ENCODE data around the gene NTHL1.

NTHL1 gene

GRCh38 chr16:2040787-2041522, 6.7 kb downstream of the NTHL1 start:
- Histone ChIP-seq H3K36me3 (ENCODE audit: control insufficient read depth in 1 of 2, insufficient read depth in 2 of 2, low read length in 2 of 2) (peaks cover 17 to 20% of the 10 kb centered on the region in 2 experiments), H3K27me3 (ENCODE audit: insufficient read depth, low read length) (no peaks in the 10 kb centered on the region), H3K9me3 (ENCODE audit: insufficient read depth, low read depth, low read length) (peaks cover 3% of the 10 kb centered on the region), H3K79me1 (ENCODE audit: low read length) (no peaks in the 10 kb centered on the region), H2AK5ac (ENCODE audit: low read length) (no peak overlapping the region), H4K91ac (ENCODE audit: low read depth, low read length) (no peak overlapping the region), H3K23ac (ENCODE audit: low read length) (no peak overlapping the region), H2BK12ac (ENCODE audit: low read length) (no peak overlapping the region), H3K4me2 (ENCODE audit: low read length) (no peak overlapping the region), H3K14ac (ENCODE audit: low read length) (no peak overlapping the region), H3K4me1 (ENCODE audit: control insufficient read depth in 1 of 2, insufficient read depth in 2 of 2, low read length in 2 of 2) (peaks cover 2 to 3% of the 10 kb centered on the region in 2 experiments), H3K79me2 (ENCODE audit: control insufficient read depth, insufficient read depth, low read length, poor library complexity) (no peaks in the 10 kb centered on the region), H3K4ac (ENCODE audit: low read depth, low read length) (no peak overlapping the region), H3K18ac (ENCODE audit: low read length) (no peak overlapping the region), H2BK5ac (ENCODE audit: low read depth, low read length, poor library complexity) (no peak overlapping the region), H3K4me3 (ENCODE audit: low read depth, low read length) (no peak overlapping the region), H2BK120ac (ENCODE audit: insufficient read depth, low read length, poor library complexity) (no peak overlapping the region), H2AFZ (ENCODE audit: insufficient read depth, low read length, poor library complexity) (no peak overlapping the region), H4K12ac (ENCODE audit: low read depth, low read length) (no peak overlapping the region), H3K9ac (ENCODE audit: low read length) (no peak overlapping the region), H4K8ac (ENCODE audit: low read depth, low read length) (no peak overlapping the region), H3K27ac (ENCODE audit: low read depth, low read length) (no peak overlapping the region)
- no CpG with 5 or more reads among the region's 20 CpGs for WGBS (ENCODE audit: extremely low coverage, insufficient coverage, insufficient read length)
- DNase-seq: no peak

- H3K27ac ChIP-seq (ENCODE audit: low read depth, low read length): no peak overlapping the region
- H2BK120ac ChIP-seq (ENCODE audit: insufficient read depth, low read length, poor library complexity): no peak overlapping the region
- no peak for DNase-seq
- H3K79me1 ChIP-seq (ENCODE audit: low read length): peaks cover 4% of the 10 kb centered on the region
- H3K9ac ChIP-seq (ENCODE audit: low read length): no peak overlapping the region
- peaks cover 9 to 10% of the 10 kb centered on the region in 2 experiments for H3K4me1 ChIP-seq (ENCODE audit: control insufficient read depth in 1 of 2, insufficient read depth in 2 of 2, low read length in 2 of 2)
- H3K4ac ChIP-seq (ENCODE audit: low read depth, low read length): no peak overlapping the region
- H2BK5ac ChIP-seq (ENCODE audit: low read depth, low read length, poor library complexity): no peak overlapping the region
- no peak overlapping the region for H2AFZ ChIP-seq (ENCODE audit: insufficient read depth, low read length, poor library complexity)
- no peak overlapping the region for H3K23ac ChIP-seq (ENCODE audit: low read length)
- no peak overlapping the region for H3K14ac ChIP-seq (ENCODE audit: low read length)
- H3K79me2 ChIP-seq (ENCODE audit: control insufficient read depth, insufficient read depth, low read length, poor library complexity): no peaks in the 10 kb centered on the region
- H3K36me3 ChIP-seq (ENCODE audit: control insufficient read depth in 1 of 2, insufficient read depth in 2 of 2, low read length in 2 of 2): peaks cover 17 to 20% of the 10 kb centered on the region in 2 experiments
- H4K91ac ChIP-seq (ENCODE audit: low read depth, low read length): no peak overlapping the region
- H3K27me3 ChIP-seq (ENCODE audit: insufficient read depth, low read length): no peaks in the 10 kb centered on the region
- H4K12ac ChIP-seq (ENCODE audit: low read depth, low read length): no peak overlapping the region
- no peak overlapping the region for H4K8ac ChIP-seq (ENCODE audit: low read depth, low read length)
- no peak overlapping the region for H2AK5ac ChIP-seq (ENCODE audit: low read length)
- no peak overlapping the region for H2BK12ac ChIP-seq (ENCODE audit: low read length)
- no peak overlapping the region for H3K4me3 ChIP-seq (ENCODE audit: low read depth, low read length)
- peaks cover 3% of the 10 kb centered on the region for H3K9me3 ChIP-seq (ENCODE audit: insufficient read depth, low read depth, low read length)
- H3K4me2 ChIP-seq (ENCODE audit: low read length): no peak overlapping the region
- H3K18ac ChIP-seq (ENCODE audit: low read length): no peak overlapping the region
- no CpG with 5 or more reads among the region's 24 CpGs for WGBS (ENCODE audit: extremely low coverage, insufficient coverage, insufficient read length)
These were observed 7.4 kb downstream of the NTHL1 start for GRCh38 chr16:2040041-2040786.

- Histone ChIP-seq H3K79me1 (ENCODE audit: low read length) (peaks cover 5% of the 10 kb centered on the region), H4K12ac (ENCODE audit: low read depth, low read length) (no peak overlapping the region), H3K79me2 (ENCODE audit: control insufficient read depth, insufficient read depth, low read length, poor library complexity) (no peaks in the 10 kb centered on the region), H3K4me2 (ENCODE audit: low read length) (no peak overlapping the region), H2AFZ (ENCODE audit: insufficient read depth, low read length, poor library complexity) (no peak overlapping the region), H3K9ac (ENCODE audit: low read length) (no peak overlapping the region), H2BK12ac (ENCODE audit: low read length) (no peak overlapping the region), H2BK120ac (ENCODE audit: insufficient read depth, low read length, poor library complexity) (no peak overlapping the region), H4K8ac (ENCODE audit: low read depth, low read length) (no peak overlapping the region), H2BK5ac (ENCODE audit: low read depth, low read length, poor library complexity) (no peak overlapping the region), H3K4ac (ENCODE audit: low read depth, low read length) (no peak overlapping the region), H3K18ac (ENCODE audit: low read length) (no peak overlapping the region), H3K14ac (ENCODE audit: low read length) (no peak overlapping the region), H2AK5ac (ENCODE audit: low read length) (no peak overlapping the region), H3K27ac (ENCODE audit: low read depth, low read length) (no peak overlapping the region), H3K36me3 (ENCODE audit: control insufficient read depth in 1 of 2, insufficient read depth in 2 of 2, low read length in 2 of 2) (peaks cover 17 to 20% of the 10 kb centered on the region in 2 experiments), H3K23ac (ENCODE audit: low read length) (no peak overlapping the region), H3K9me3 (ENCODE audit: insufficient read depth, low read depth, low read length) (peaks cover under 1% of the 10 kb centered on the region), H3K4me3 (ENCODE audit: low read depth, low read length) (no peak overlapping the region), H4K91ac (ENCODE audit: low read depth, low read length) (no peak overlapping the region), H3K4me1 (ENCODE audit: control insufficient read depth in 1 of 2, insufficient read depth in 2 of 2, low read length in 2 of 2) (peaks cover 13 to 16% of the 10 kb centered on the region in 2 experiments), H3K27me3 (ENCODE audit: insufficient read depth, low read length) (no peaks in the 10 kb centered on the region)
- DNase-seq: no peak
- no CpG with 5 or more reads among the region's 29 CpGs for WGBS (ENCODE audit: extremely low coverage, insufficient coverage, insufficient read length)
These were observed 8.2 kb downstream of the NTHL1 start for GRCh38 chr16:2039274-2040031.

GRCh38 chr16:2038382-2039231, 9.0 kb downstream of the NTHL1 start:
- H4K12ac ChIP-seq (ENCODE audit: low read depth, low read length): no peak overlapping the region
- no peak for DNase-seq
- no peak overlapping the region for H2BK12ac ChIP-seq (ENCODE audit: low read length)
- H3K27me3 ChIP-seq (ENCODE audit: insufficient read depth, low read length): no peaks in the 10 kb centered on the region
- H3K9ac ChIP-seq (ENCODE audit: low read length): no peak overlapping the region
- H3K4ac ChIP-seq (ENCODE audit: low read depth, low read length): no peak overlapping the region
- peaks cover 19 to 22% of the 10 kb centered on the region in 2 experiments for H3K4me1 ChIP-seq (ENCODE audit: control insufficient read depth in 1 of 2, insufficient read depth in 2 of 2, low read length in 2 of 2)
- H3K27ac ChIP-seq (ENCODE audit: low read depth, low read length): no peak overlapping the region
- peaks cover 9% of the 10 kb centered on the region for H3K79me1 ChIP-seq (ENCODE audit: low read length)
- H3K9me3 ChIP-seq (ENCODE audit: insufficient read depth, low read depth, low read length): no peaks in the 10 kb centered on the region
- H3K4me2 ChIP-seq (ENCODE audit: low read length): no peak overlapping the region
- H3K79me2 ChIP-seq (ENCODE audit: control insufficient read depth, insufficient read depth, low read length, poor library complexity): no peaks in the 10 kb centered on the region
- no CpG with 5 or more reads among the region's 41 CpGs for WGBS (ENCODE audit: extremely low coverage, insufficient coverage, insufficient read length)
- no peak overlapping the region for H2BK5ac ChIP-seq (ENCODE audit: low read depth, low read length, poor library complexity)
- H2AFZ ChIP-seq (ENCODE audit: insufficient read depth, low read length, poor library complexity): no peak overlapping the region
- no peak overlapping the region for H4K8ac ChIP-seq (ENCODE audit: low read depth, low read length)
- H3K14ac ChIP-seq (ENCODE audit: low read length): no peak overlapping the region
- peaks cover 17 to 20% of the 10 kb centered on the region in 2 experiments for H3K36me3 ChIP-seq (ENCODE audit: control insufficient read depth in 1 of 2, insufficient read depth in 2 of 2, low read length in 2 of 2)
- H2BK120ac ChIP-seq (ENCODE audit: insufficient read depth, low read length, poor library complexity): no peak overlapping the region
- H2AK5ac ChIP-seq (ENCODE audit: low read length): no peak overlapping the region
- H3K18ac ChIP-seq (ENCODE audit: low read length): no peak overlapping the region
- H3K23ac ChIP-seq (ENCODE audit: low read length): no peak overlapping the region
- no peak overlapping the region for H4K91ac ChIP-seq (ENCODE audit: low read depth, low read length)
- H3K4me3 ChIP-seq (ENCODE audit: low read depth, low read length): no peak overlapping the region

All from trophoblast cell (in vitro differentiated cells and primary cell).